Measurements from ENCODE around the gene PLCL2. TPM values are rescaled to one million over a fixed set of nuclear protein-coding genes. Genes with fewer than 3 reads are reported as not detected.

The PLCL2 gene
- total RNA-seq, 1 donor from 2014 or later, result 11.3 TPM

DNA sequence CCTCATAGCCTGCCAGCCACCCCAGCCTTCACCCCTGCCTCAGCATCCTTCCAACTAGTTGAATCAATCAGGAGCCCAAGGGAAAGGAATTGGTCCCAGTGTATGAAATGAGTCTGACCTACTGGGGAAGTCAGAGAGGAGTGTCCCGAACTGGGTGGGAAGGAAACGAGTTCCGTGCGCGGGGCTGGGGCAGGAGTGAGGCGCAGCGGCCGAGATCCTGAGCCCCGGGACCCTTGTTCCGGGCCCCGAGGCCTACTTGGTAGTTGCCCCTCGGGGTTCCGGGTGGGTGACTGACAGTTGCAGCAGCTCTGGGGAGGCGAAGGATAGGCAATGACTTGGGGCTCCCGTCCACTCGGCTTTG lies 1.1 kb upstream of the PLCL2 start:
- Mint-ChIP-seq H3K27me3 (peaks cover 27% of the 10 kb centered on the region), H3K4me1 (ENCODE audit: low read depth) (peaks cover 16% of the 10 kb centered on the region), H3K27ac (no peak overlapping the region)

DNA sequence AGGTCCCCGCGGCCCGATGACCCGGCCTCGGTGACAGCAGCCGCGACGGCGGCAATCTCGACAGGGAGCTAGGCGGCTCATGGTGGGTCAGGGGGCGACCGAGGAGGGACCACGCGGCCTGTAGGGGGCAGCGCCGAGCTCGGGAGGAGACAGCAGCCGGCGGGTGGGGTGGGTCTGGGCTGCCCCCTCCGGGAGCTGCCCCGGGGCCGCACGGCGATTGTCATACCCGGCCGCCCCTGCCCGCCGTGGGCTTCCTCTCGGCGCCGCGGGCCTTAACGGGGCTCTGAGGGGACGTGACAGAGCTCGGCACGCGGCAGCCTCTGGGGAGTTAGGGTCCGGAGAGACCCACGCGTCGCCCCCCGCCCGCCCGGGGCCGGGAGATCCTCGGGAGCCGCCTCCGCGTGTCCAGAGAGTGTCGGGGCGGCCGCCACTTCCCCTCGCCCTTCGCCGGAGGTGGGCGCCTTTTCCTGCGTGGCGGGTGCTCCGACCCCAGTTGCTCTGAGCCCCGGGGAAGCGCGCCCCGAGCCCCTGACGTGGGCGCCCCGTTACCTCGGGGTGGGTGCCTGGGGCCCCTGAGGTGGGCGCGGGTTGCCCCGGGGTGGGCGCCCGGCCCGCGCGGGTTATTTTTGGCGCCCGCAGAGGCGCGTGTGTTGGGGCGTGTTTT lies 539 bp upstream of the PLCL2 start:
- H3K4me3 Mint-ChIP-seq (ENCODE audit: low read depth), result peak overlapping the region; percentile 92
- no peaks in the 10 kb centered on the region for H3K36me3 Mint-ChIP-seq (ENCODE audit: insufficient read depth)
- peaks cover 21% of the 10 kb centered on the region for H3K4me1 Mint-ChIP-seq (ENCODE audit: low read depth)
- peaks cover 27% of the 10 kb centered on the region for H3K27me3 Mint-ChIP-seq
- DNase-seq (ENCODE audit: low spot score, unreplicated experiment), result peak; percentile 80
- H3K9me3 Mint-ChIP-seq (ENCODE audit: low read depth), result no peaks in the 10 kb centered on the region
- H3K27ac Mint-ChIP-seq, result no peak overlapping the region
- TF ChIP-seq, protein P1, sequence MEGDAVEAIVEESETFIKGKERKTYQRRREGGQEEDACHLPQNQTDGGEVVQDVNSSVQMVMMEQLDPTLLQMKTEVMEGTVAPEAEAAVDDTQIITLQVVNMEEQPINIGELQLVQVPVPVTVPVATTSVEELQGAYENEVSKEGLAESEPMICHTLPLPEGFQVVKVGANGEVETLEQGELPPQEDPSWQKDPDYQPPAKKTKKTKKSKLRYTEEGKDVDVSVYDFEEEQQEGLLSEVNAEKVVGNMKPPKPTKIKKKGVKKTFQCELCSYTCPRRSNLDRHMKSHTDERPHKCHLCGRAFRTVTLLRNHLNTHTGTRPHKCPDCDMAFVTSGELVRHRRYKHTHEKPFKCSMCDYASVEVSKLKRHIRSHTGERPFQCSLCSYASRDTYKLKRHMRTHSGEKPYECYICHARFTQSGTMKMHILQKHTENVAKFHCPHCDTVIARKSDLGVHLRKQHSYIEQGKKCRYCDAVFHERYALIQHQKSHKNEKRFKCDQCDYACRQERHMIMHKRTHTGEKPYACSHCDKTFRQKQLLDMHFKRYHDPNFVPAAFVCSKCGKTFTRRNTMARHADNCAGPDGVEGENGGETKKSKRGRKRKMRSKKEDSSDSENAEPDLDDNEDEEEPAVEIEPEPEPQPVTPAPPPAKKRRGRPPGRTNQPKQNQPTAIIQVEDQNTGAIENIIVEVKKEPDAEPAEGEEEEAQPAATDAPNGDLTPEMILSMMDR (IDR thresholded peaks at IDR 0.05; ENCODE audit: unreplicated experiment), result peak; percentile 76

More for the DNA sequence above, 1.1 kb upstream of the PLCL2 start:
- Mint-ChIP-seq H3K4me3 (ENCODE audit: low read depth) (peak overlapping the region; percentile 73), H3K9me3 (ENCODE audit: low read depth) (no peaks in the 10 kb centered on the region), H3K36me3 (ENCODE audit: insufficient read depth) (no peaks in the 10 kb centered on the region)
- TF ChIP-seq, protein P1 (IDR thresholded peaks at IDR 0.05; ENCODE audit: unreplicated experiment), result no peak
- no peak for DNase-seq (ENCODE audit: low spot score, unreplicated experiment)

DNA sequence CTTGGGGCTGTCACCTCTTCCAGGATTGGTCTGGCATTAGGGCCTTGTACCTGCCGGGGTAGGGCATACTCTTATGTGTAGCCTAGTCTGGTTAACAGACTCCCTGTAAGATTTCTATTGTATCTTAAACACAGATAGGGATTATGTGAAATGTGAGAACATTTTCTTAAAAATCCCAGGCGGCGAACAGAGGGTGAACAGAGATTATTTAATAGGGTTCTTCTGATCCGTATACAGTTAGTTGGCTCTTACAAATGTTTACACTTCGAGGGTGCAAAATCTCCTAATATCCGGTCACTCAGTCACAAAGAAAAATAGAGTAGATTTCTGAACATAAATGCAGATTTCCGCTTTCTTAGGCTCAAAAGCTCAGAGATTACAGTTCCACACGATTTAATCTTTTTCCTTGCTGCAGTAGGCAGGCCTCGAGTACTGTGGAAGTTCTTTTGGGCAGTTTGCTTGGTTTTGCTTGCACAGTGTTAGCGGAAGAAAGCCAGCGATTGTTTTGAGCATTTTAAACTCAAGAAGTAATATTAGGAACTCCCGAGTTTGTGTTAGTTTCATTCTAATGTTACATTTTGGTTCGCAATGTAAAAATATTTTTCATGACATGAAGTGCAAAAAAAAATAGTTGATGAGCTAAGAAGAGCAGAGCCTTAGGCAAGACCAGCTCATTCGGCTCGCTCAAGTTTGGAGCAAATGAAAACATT lies 993 bp downstream of the PLCL2 start:
- H3K36me3 Mint-ChIP-seq (ENCODE audit: insufficient read depth), result no peaks in the 10 kb centered on the region
- peaks cover 22% of the 10 kb centered on the region for H3K27me3 Mint-ChIP-seq
- TF ChIP-seq, protein P1 (IDR thresholded peaks at IDR 0.05; ENCODE audit: unreplicated experiment), result no peak
- no peak for DNase-seq (ENCODE audit: low spot score, unreplicated experiment)
- H3K27ac Mint-ChIP-seq, result peak overlapping the region; percentile 86
- H3K9me3 Mint-ChIP-seq (ENCODE audit: low read depth), result no peaks in the 10 kb centered on the region
- peak overlapping the region; percentile 87 for H3K4me3 Mint-ChIP-seq (ENCODE audit: low read depth)
- peaks cover 36% of the 10 kb centered on the region for H3K4me1 Mint-ChIP-seq (ENCODE audit: low read depth)

DNA sequence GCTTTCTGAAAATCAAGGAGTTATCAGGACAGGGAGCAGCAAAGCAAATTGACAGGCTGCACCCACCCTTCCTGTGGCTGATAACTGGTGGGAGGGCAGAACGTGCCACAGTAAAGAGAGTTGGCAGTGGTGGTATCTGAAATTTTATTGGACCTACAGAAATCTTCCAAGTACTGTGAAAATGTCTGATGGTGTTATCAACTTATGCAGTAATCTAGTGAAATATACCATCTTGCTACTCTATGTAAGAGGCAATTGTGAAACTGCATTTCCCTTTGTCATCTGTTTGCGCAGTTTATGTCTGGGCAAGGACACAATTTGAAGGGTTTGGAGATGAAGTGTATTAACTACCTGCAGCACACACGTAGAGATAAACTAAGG lies 1.5 kb downstream of the PLCL2 start:
- TF ChIP-seq, protein P1 (IDR thresholded peaks at IDR 0.05; ENCODE audit: unreplicated experiment), result no peak
- Mint-ChIP-seq H3K4me3 (ENCODE audit: low read depth) (peak overlapping the region; percentile 87), H3K27me3 (peaks cover 20% of the 10 kb centered on the region), H3K9me3 (ENCODE audit: low read depth) (no peaks in the 10 kb centered on the region), H3K27ac (no peak overlapping the region), H3K36me3 (ENCODE audit: insufficient read depth) (no peaks in the 10 kb centered on the region), H3K4me1 (ENCODE audit: low read depth) (peaks cover 42% of the 10 kb centered on the region)
- no peak for DNase-seq (ENCODE audit: low spot score, unreplicated experiment)

DNA sequence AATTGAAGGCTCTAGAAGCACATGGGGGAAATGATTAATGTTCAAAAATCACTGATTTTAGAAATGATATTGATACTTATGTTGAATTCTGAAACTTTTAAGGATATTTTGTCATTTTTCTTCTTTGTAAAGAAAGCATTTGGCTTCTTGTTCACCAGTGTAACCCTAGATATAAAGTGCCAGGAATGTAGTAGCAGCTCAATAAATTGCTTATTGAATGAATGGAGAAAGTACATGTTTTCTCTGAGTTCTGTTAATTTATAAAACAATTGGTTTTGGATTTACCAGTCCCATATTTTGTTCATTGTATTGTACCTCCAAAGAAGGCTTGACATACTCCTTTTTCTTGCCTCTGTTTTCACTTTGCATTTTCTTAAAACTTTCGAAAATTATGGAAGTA lies 2.4 kb downstream of the PLCL2 start:
- H3K27ac Mint-ChIP-seq, result no peak overlapping the region
- no peaks in the 10 kb centered on the region for H3K9me3 Mint-ChIP-seq (ENCODE audit: low read depth)
- DNase-seq (ENCODE audit: low spot score, unreplicated experiment), result no peak
- TF ChIP-seq, protein P1 (IDR thresholded peaks at IDR 0.05; ENCODE audit: unreplicated experiment), result no peak
- H3K36me3 Mint-ChIP-seq (ENCODE audit: insufficient read depth), result no peaks in the 10 kb centered on the region
- H3K4me1 Mint-ChIP-seq (ENCODE audit: low read depth), result peaks cover 46% of the 10 kb centered on the region
- no peak overlapping the region for H3K4me3 Mint-ChIP-seq (ENCODE audit: low read depth)
- peaks cover 13% of the 10 kb centered on the region for H3K27me3 Mint-ChIP-seq
